8988T (cell line): ENCODE data around the gene COL12A1.

Experiments used
- DNase-seq: peaks from one replicate; pipeline ENCODE4 v3.0.0; 2011

COL12A1 gene

DNA sequence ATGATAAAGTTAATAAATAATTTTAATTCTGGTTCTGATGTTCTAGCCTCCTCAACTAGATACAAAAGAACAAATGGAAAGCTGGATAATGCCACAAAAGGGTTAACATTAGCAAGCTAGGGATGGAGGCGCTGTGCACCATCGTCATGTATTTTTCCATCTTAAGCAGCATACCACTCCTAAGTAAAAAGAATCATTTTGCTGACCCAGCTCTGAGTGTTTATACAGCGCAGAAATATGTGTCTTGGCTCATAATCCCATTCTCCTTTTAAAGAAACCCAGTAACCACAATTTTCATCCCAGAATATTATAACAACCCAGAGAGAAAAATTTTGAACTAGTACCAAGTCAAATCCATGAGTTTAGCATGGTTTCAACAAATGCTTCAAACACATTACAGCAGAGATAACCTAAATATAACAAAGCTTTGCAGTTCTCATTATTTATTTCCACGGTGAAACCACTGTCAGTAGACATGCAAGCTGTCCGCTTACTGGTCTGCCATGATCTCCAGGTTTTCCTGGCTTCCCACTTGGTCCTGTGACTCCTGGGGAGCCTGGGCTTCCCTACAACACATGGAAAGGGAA, 111.1 kb downstream of the COL12A1 start:
- no peak for DNase-seq

- DNase-seq: no peak
Observed at GRCh38 chr6:75091467-75092190, 114.2 kb downstream of the COL12A1 start.

- no peak for DNase-seq
Observed at GRCh38 chr6:75090576-75090975, 115.3 kb downstream of the COL12A1 start.

- DNase-seq: no peak
Observed at GRCh38 chr6:75089921-75090320, 115.9 kb downstream of the COL12A1 start.

DNA sequence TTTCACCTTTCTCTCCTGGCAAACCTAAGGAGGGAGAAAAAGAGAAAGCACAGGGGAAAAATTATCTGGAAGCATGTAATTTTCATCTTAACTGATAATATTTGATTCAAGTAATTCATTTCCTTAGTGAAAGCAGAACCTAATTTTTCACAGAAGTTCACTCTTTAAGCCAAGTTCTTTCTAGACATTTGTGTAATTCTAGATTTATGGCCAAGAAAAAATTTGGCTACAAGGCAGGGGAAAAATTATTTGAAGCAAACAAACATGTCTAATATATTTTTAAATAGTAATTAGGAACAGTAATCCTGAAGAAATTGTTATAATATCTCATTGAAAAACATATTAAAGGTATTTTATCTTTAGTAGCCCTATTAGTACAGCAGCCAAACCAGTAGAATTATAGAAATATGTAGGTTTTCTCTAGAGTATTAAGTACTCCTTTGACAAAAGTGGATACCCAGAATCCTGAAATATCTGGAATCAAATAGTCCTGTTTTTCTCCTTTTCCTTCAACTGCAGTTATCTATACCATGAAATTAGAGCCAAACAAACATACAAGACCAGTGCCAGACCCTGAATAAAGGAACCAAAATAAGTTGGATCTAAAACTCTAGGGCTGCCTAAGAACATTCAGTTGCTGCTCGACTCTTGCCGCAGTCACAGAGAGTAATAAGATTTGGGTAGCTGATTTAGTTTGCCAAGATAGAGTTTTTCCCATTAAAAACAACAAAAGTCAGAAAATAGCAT, 116.5 kb downstream of the COL12A1 start:
- DNase-seq: no peak

DNA sequence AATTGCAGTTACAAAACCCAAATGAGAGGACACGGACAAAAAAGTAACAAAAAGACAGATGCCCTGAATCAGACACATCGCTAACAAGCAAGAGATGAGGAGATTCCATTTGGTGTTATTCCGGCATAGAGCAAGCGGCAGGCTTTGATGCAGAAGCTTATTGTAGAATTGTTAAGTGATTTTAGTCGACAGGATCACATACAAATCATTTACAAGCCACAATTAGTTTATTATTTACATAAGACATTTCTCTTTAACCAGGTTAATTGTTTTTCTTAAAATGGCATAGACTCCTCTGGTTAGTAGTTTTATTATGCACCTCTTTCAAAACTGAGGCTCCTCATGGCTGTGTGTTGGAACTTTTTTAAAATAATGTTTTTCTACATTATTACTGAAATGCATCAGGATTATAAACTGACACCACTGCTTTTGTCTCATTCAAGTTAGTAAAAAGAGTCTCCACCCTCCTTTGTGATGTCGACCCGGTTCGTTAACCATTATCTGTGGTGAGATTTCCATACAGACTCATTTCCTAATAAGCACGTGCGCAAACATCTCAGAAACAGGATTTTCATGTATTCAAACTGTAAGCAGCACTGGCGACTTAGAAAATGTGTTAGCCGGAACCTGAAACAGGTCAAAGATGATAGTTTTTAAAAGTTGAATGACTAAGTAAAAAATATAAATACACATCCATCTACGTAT, 119.8 kb downstream of the COL12A1 start:
- no peak for DNase-seq

- DNase-seq: no peak
Observed at GRCh38 chr6:75084872-75085381, 120.9 kb downstream of the COL12A1 start.

GRCh38 chr6:75084018-75084417, 121.8 kb downstream of the COL12A1 start:
- no peak for DNase-seq

GRCh38 chr6:75081921-75082320, 123.9 kb downstream of the COL12A1 start:
- no peak for DNase-seq

DNA sequence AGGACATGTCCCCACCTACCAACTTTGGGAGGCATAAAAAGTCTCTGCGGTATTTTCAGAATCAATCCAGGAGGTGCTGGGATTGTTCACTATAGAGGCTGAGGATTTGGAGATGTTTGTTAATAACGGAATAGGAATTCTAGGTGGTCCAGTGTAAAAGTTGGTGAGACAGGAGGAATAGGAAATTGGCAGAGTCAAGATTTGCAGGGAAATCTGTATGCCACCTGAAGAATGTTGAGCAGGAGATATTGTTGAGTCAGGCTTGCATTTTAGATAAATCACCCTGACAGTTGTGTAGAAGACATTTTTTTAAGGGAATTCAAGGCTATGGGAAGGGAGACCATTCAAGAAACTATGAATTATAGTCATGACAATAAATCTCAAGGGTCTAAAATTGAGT, 124.8 kb downstream of the COL12A1 start:
- DNase-seq: no peak

- DNase-seq: no peak
Observed at GRCh38 chr6:75079589-75079988, 126.3 kb downstream of the COL12A1 start.

DNA sequence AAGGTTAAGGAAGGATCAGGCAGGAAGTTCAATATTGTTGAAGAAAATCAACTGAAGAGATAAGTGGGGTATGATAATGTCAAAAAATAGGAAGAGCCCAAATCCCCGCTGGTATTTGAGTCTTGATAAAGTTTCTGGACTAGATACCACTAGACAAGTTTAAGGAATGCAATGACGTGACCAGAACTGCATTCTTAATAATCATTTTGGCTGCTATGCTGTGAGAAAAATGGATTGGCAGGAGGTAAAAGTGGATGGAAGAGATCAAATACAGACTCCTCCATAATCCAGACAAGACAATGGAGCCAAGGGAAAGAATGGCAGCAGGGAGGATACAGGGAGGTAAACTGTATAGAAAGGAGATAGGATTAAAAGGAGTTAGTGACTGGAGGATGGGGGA, 128.2 kb downstream of the COL12A1 start:
- no peak for DNase-seq

DNA sequence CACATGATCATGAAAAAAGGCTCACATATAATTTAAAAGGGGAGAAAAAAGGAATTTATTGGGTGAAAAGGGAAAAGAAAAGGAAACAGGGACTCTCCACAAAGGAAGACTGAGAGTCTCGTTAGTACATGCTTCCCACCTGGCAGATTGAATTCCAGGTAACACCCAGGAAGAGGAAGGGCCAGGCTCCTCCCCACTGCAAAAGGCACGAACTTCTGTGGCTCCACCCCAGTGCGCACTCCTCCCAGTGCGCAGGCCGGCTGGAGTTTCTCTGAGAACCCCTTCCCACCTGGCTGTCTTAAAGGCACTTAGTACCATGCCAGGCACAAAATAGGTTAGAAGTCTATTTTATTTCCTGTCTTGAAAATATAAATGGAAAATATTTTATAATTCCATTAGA, 129.8 kb downstream of the COL12A1 start:
- no peak for DNase-seq

- no peak for DNase-seq
Observed at GRCh38 chr6:75070244-75070643, 135.6 kb downstream of the COL12A1 start.

GRCh38 chr6:75065523-75065922, 140.3 kb downstream of the COL12A1 start:
- DNase-seq: no peak

GRCh38 chr6:75052491-75052890, 153.4 kb downstream of the COL12A1 start:
- no peak for DNase-seq

DNA sequence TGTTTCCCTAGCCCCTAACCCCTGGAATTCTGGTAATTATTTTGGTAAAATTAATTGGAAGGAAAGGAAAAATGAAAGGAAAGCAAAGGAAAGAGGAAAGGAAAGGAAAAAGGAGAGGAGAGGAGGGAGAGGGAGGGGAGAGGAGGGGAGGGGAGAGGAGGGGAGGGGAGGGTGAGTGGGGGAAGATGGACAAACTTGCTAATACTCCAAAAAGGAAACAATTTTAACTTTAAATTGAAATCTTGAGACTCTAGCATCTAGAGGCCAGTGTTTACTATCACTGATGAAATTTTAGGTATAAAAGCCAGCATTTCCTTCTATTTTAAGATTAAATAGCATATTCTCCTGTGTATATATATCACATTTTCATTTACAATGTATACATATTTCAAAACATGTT, 156.5 kb downstream of the COL12A1 start:
- no peak for DNase-seq

DNA sequence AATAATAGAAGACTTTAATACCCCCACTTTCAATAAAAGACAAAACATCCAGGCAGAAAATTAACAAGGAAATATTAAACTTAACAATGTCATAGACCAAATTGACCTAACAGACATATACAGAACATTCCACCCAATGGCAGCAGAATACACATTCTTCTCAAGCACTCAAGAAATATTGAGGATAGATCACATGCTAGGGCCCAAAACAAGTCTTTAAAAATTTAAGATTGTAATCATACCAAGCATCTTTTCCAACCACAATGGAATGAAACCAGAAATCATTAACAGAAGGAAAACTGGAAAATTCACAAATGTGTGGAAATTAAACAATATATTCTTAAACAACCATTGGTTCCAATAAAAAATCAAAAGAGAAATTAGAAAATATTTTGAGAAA, 161.0 kb downstream of the COL12A1 start:
- DNase-seq: no peak

- no peak for DNase-seq
Observed at GRCh38 chr6:75041381-75041780, 164.5 kb downstream of the COL12A1 start.
